PC-3 (cell line): ENCODE data around the gene GK.

Experiments used
- EZH2 ChIP-seq: fragments of 300-600 bp; sonication (generic); IDR thresholded peaks from one replicate; pipeline ENCODE4 v1.6.1; 2017; ENCODE audit warnings: antibody characterized with exemption, mild to moderate bottlenecking, low read length; ENCODE audit not compliant: unreplicated experiment
- TF ChIP-seq, protein P1 (sequence below): fragments of 300-600 bp; sonication (generic); conservative IDR thresholded peaks from 2 replicates; pipeline ENCODE4 v1.5.1; 2017; ENCODE audit warnings: antibody characterized with exemption, low read depth, mild to moderate bottlenecking, low read length

DNA sequence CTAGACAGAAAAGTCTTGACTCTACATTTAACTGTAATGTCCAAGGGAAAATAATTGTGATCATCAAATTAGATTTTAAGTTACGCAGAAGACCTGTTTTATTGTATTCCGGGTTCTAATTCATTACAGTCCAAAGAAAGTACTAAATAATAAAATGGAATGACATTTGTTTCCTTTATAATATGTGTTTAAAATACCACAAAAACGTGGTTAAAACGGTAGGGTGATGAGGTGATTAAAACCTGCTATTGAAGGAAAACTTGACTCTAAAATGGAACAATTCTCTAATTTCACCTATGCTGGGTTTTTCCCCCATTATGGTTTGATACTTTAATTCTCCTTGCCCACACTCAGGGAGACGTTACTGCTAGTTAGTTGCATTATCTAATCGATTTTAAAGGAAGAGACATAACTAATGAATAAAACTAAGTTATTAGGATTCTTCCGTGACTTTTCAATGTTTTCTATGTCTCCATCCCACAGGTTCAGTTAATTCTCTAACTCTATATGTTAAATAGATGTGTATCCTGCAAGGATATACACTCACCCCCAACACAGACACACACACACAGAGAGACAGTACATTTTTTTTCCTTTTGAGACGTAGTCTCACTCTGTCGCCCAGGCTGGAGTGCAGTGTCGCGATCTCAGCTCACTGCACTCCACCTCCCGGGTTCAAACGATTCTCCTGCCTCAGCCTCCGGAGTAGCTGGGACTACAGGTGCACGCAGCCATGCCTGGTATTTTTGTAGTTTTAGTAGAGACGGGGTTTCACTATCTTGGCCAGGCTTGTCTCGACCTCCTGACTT lies 80.8 kb downstream of the GK start:
- TF ChIP-seq, protein P1, sequence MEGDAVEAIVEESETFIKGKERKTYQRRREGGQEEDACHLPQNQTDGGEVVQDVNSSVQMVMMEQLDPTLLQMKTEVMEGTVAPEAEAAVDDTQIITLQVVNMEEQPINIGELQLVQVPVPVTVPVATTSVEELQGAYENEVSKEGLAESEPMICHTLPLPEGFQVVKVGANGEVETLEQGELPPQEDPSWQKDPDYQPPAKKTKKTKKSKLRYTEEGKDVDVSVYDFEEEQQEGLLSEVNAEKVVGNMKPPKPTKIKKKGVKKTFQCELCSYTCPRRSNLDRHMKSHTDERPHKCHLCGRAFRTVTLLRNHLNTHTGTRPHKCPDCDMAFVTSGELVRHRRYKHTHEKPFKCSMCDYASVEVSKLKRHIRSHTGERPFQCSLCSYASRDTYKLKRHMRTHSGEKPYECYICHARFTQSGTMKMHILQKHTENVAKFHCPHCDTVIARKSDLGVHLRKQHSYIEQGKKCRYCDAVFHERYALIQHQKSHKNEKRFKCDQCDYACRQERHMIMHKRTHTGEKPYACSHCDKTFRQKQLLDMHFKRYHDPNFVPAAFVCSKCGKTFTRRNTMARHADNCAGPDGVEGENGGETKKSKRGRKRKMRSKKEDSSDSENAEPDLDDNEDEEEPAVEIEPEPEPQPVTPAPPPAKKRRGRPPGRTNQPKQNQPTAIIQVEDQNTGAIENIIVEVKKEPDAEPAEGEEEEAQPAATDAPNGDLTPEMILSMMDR, result no peak
- TF ChIP-seq EZH2, result no peak
